Measurements from ENCODE around the gene HOXC6. TPM values are rescaled to one million over a fixed set of nuclear protein-coding genes. Genes with fewer than 3 reads are reported as not detected.

HOXC6 gene
- 49.1 TPM for polyA plus RNA-seq (2013, experiment 1 of 2)
- polyA plus RNA-seq (2013, experiment 2 of 2), result 49.1 TPM

DNA sequence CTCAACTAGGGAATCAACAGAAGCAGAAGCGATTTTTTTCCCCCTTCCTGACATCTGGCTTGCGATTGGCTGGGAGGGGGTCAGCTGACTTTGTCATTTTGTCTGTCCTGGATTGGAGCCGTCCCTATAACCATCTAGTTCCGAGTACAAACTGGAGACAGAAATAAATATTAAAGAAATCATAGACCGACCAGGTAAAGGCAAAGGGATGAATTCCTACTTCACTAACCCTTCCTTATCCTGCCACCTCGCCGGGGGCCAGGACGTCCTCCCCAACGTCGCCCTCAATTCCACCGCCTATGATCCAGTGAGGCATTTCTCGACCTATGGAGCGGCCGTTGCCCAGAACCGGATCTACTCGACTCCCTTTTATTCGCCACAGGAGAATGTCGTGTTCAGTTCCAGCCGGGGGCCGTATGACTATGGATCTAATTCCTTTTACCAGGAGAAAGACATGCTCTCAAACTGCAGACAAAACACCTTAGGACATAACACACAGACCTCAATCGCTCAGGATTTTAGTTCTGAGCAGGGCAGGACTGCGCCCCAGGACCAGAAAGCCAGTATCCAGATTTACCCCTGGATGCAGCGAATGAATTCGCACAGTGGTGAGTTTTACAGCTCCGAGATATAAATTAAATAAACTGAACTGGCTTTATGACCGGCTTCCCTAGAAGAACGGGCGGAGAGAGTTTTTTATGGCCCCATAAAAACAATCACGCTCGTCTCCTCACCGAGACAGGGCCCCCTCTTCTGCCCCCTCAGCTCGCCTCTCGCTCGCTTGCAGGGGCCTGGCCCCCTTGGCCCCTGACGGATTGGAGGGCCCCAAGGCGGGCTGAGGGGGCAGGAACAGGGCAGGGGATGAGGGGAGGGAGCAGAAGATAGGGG lies at the start of gene HOXC6:
Gene HOXC6, plus strand, starts transcription at position 127 of the 888 bp plus-strand sequence. Its CDS starts 82 bp downstream, at position 209.
- Histone ChIP-seq H3K36me3 (ENCODE audit: control insufficient read depth in 1 of 2, insufficient read depth in 2 of 2, low read depth in 1 of 2, low read length in 2 of 2) (peaks cover 7 to 18% of the 10 kb centered on the region in 2 experiments), H3K4ac (ENCODE audit: low read depth in 1 of 2, low read length in 2 of 2) (peak within 1 kb of the TSS; percentile 79 to 94), H3K9me3 (ENCODE audit: control insufficient read depth, low read length) (no peaks in the 10 kb centered on the region), H2BK12ac (ENCODE audit: low read length in 2 of 2) (peak within 1 kb of the TSS; percentile 21 to 54), H3K14ac (ENCODE audit: low read length in 2 of 2) (peak within 1 kb of the TSS; percentile 36 to 76), H3K4me3 (ENCODE audit: insufficient read depth in 1 of 2, low read depth in 1 of 2, low read length in 2 of 2) (peak within 1 kb of the TSS; percentile 54 to 86), H3K18ac (ENCODE audit: low read depth in 1 of 2, low read length in 2 of 2) (peak within 1 kb of the TSS; percentile 77 to 79), H3K4me2 (ENCODE audit: low read length, poor library complexity, severe bottlenecking) (peak within 1 kb of the TSS; percentile 86), H3K79me1 (replicated peaks; ENCODE audit: low read length, poor library complexity, severe bottlenecking) (no peaks in the 10 kb centered on the region), H4K91ac (ENCODE audit: low read length) (peak within 1 kb of the TSS; percentile 99), H2BK5ac (ENCODE audit: low read depth, low read length, poor library complexity, severe bottlenecking) (peak within 1 kb of the TSS; percentile 92), H3K27ac (ENCODE audit: low read length, poor library complexity, severe bottlenecking) (peak within 1 kb of the TSS; percentile 90), H3K9ac (ENCODE audit: low read length) (peak within 1 kb of the TSS; percentile 96), H2BK15ac (ENCODE audit: low read depth, poor library complexity, severe bottlenecking) (peak within 1 kb of the TSS; percentile 93), H2AK5ac (ENCODE audit: low read length, severe bottlenecking) (peak within 1 kb of the TSS; percentile 92), H3K4me1 (ENCODE audit: control insufficient read depth, insufficient read depth, low read depth, low read length) (peaks cover 39% of the 10 kb centered on the region), H4K8ac (ENCODE audit: low read length) (peak within 1 kb of the TSS; percentile 99), H3K27me3 (ENCODE audit: control insufficient read depth in 1 of 2, insufficient read depth in 1 of 2, low read length in 2 of 2) (peaks cover 0 to 3% of the 10 kb centered on the region in 2 experiments), H3K23ac (ENCODE audit: low read length in 2 of 2) (no peak within 1 kb of the TSS), H2AFZ (ENCODE audit: low read depth, low read length) (no peak within 1 kb of the TSS), H2BK120ac (ENCODE audit: low read depth, low read length) (peak within 1 kb of the TSS; percentile 97)
- peak; percentile 81 for DNase-seq
- 3% methylated on average over 28 of the region's 36 CpGs for WGBS

DNA sequence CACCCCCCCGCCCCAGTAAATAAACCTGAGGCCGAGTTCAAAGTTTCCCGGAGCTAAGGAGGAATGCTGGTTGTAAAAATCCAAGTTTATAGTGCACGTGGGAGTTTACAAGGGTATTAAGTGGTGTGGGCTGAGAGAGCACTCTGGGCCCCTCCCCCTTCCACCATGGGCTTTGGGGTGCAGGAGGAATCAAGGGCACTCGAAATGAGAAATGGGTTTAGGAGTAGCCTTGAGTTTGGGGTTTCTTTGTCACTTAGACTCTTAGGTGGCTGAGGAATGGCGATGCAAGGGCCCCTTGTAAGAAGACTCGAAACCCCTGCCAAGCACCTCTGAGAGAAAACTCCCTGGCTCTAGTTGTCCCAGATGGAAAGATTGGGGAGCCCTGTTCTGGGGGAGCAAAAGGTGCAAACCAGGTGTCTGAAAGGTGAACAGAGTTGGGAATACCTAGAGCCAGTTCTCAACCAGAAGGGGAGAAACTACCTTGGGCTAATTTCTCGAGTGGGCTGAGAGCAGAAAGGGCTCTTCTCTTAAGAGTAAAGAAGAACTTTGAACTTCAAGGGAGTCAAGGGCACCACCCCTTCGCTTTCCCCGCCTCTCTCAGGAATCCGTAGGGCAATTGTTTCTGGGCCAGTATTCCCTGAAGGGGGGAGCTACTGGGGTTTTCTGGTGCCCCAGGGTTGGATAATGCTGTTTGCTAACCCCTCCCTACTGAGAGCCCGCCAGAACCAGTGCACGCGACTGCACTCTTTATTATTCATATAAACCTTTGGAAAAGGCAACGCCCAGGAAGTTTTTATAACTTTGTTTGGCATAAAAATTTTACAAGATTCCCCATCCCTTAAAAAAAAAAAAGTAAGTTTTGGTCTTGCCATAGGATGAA lies 49.5 kb upstream of the HOXC6 start:
- Histone ChIP-seq H2BK12ac (ENCODE audit: low read length in 2 of 2) (no peak overlapping the region), H3K79me1 (replicated peaks; ENCODE audit: low read length, poor library complexity, severe bottlenecking) (peaks cover 1% of the 10 kb centered on the region), H3K4me1 (ENCODE audit: control insufficient read depth, insufficient read depth, low read depth, low read length) (peaks cover 16% of the 10 kb centered on the region), H3K9me3 (ENCODE audit: control insufficient read depth, low read length) (no peaks in the 10 kb centered on the region), H2AK5ac (ENCODE audit: low read length, severe bottlenecking) (no peak overlapping the region), H3K4ac (ENCODE audit: low read depth in 1 of 2, low read length in 2 of 2) (no peak overlapping the region), H2BK5ac (ENCODE audit: low read depth, low read length, poor library complexity, severe bottlenecking) (no peak overlapping the region), H3K14ac (ENCODE audit: low read length in 2 of 2) (no peak overlapping the region), H3K4me2 (ENCODE audit: low read length, poor library complexity, severe bottlenecking) (no peak overlapping the region), H4K91ac (ENCODE audit: low read length) (no peak overlapping the region), H2BK15ac (ENCODE audit: low read depth, poor library complexity, severe bottlenecking) (no peak overlapping the region), H3K18ac (ENCODE audit: low read depth in 1 of 2, low read length in 2 of 2) (no peak overlapping the region), H2AFZ (ENCODE audit: low read depth, low read length) (no peak overlapping the region), H3K9ac (ENCODE audit: low read length) (no peak overlapping the region), H3K23ac (ENCODE audit: low read length in 2 of 2) (no peak overlapping the region), H4K8ac (ENCODE audit: low read length) (no peak overlapping the region), H3K36me3 (ENCODE audit: control insufficient read depth in 1 of 2, insufficient read depth in 2 of 2, low read depth in 1 of 2, low read length in 2 of 2) (no peaks in the 10 kb centered on the region), H3K27me3 (ENCODE audit: control insufficient read depth in 1 of 2, insufficient read depth in 1 of 2, low read length in 2 of 2) (peaks cover 40 to 91% of the 10 kb centered on the region in 2 experiments), H3K4me3 (ENCODE audit: insufficient read depth in 1 of 2, low read depth in 1 of 2, low read length in 2 of 2) (no peak overlapping the region), H3K27ac (ENCODE audit: low read length, poor library complexity, severe bottlenecking) (no peak overlapping the region), H2BK120ac (ENCODE audit: low read depth, low read length) (no peak overlapping the region)
- DNase-seq, result no peak
- 32% methylated on average over 9 of the region's 15 CpGs for WGBS

DNA sequence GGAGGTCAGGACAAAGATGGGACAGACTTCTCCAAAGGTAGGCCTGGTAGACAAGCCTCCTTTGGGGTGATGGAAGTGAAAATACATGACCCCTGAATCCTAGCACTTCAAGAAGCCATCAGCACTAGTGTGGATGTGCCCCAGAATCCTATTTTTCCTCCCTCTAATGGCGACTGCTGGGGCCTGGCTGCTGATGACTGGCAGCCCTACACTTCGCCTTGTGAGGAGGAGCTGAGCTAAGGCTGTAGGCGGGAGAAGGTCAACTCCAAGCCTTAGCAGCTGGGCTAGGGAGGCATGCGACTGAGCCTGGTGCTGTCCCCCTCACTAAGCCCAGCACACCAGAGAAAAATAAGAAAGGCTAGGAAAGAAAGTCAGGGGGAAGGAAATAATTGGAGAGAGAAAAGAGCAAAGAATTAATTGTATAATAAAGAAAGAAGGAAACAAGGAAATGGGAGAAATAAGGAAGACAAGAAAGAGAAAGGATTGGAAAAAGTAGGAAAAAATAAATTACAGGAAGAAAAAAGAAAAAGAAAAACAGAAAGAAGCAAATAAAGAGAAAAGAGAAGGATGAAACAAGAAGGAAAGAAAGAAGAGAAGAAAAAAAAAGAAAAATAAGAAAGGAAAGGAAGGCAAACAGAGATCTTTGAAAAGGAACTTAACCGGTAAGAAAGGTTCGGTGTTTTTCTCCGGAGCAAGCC lies 48.0 kb upstream of the HOXC6 start:
- Histone ChIP-seq H3K27me3 (ENCODE audit: control insufficient read depth in 1 of 2, insufficient read depth in 1 of 2, low read length in 2 of 2) (peaks cover 40 to 88% of the 10 kb centered on the region in 2 experiments), H3K79me1 (replicated peaks; ENCODE audit: low read length, poor library complexity, severe bottlenecking) (peaks cover 1% of the 10 kb centered on the region), H4K8ac (ENCODE audit: low read length) (no peak overlapping the region), H2AK5ac (ENCODE audit: low read length, severe bottlenecking) (no peak overlapping the region), H3K27ac (ENCODE audit: low read length, poor library complexity, severe bottlenecking) (no peak overlapping the region), H3K9ac (ENCODE audit: low read length) (peak overlapping the region; percentile 81), H2AFZ (ENCODE audit: low read depth, low read length) (no peak overlapping the region), H2BK5ac (ENCODE audit: low read depth, low read length, poor library complexity, severe bottlenecking) (no peak overlapping the region), H4K91ac (ENCODE audit: low read length) (no peak overlapping the region), H3K23ac (ENCODE audit: low read length in 2 of 2) (no peak overlapping the region), H3K14ac (ENCODE audit: low read length in 2 of 2) (no peak overlapping the region), H3K4ac (ENCODE audit: low read depth in 1 of 2, low read length in 2 of 2) (no peak overlapping the region), H3K9me3 (ENCODE audit: control insufficient read depth, low read length) (no peaks in the 10 kb centered on the region), H2BK15ac (ENCODE audit: low read depth, poor library complexity, severe bottlenecking) (no peak overlapping the region), H3K4me1 (ENCODE audit: control insufficient read depth, insufficient read depth, low read depth, low read length) (peaks cover 11% of the 10 kb centered on the region), H2BK120ac (ENCODE audit: low read depth, low read length) (no peak overlapping the region), H3K18ac (ENCODE audit: low read depth in 1 of 2, low read length in 2 of 2) (no peak overlapping the region), H2BK12ac (ENCODE audit: low read length in 2 of 2) (no peak overlapping the region), H3K4me2 (ENCODE audit: low read length, poor library complexity, severe bottlenecking) (no peak overlapping the region), H3K4me3 (ENCODE audit: insufficient read depth in 1 of 2, low read depth in 1 of 2, low read length in 2 of 2) (peak overlapping the region in 1 of 2 experiments; percentile 30), H3K36me3 (ENCODE audit: control insufficient read depth in 1 of 2, insufficient read depth in 2 of 2, low read depth in 1 of 2, low read length in 2 of 2) (no peaks in the 10 kb centered on the region)
- DNase-seq, result no peak
- 37% methylated on average over 4 of the region's 7 CpGs for WGBS

Data from mesenchymal stem cell (in vitro differentiated cells and primary cell).